A549 (cell line): Measurements from ENCODE around the gene HES3. TPM values are rescaled to one million over a fixed set of nuclear protein-coding genes. Genes with fewer than 3 reads are reported as not detected.

Experiments used
- ATAC-seq, 2 experiments: fragments of 200-7000 bp in 1 of 2; fragments of >200 bp in 1 of 2; cut with Nextera tagmentation in 1 of 2; cut with Tn5 transposase in 1 of 2; 3 replicates each; pipeline versions ENCODE4 v1.8.0 to v1.9.1; 2018 to 2020; ENCODE audit warnings: mild to moderate bottlenecking in 1 of 2, moderate library complexity in 1 of 2
- CTCF ChIA-PET: fragments of 300-600 bp; sonication (Branson Sonifier 250); formaldehyde crosslinking; extraction: SDS; loops from one replicate; lab custom pipeline; 2021; ENCODE audit warnings: antibody characterized with exemption, inconsistent platforms; lab: Yijun Ruan, JAX
- POLR2A ChIA-PET: fragments of 350-600 bp; formaldehyde crosslinking; extraction: SDS; loops from one replicate; lab custom pipeline; 2021; ENCODE audit warnings: antibody characterized with exemption, inconsistent platforms; lab: Yijun Ruan, JAX
- DNase-seq, 2 experiments: peaks; one replicate each; pipeline versions ENCODE4 v3.0.0 to v3.0.0-alpha.2; 2011 to 2016; ENCODE audit warnings: low read depth in 1 of 2, low spot score in 1 of 2
- FAIRE-seq: peaks from 2 replicates; lab custom pipeline; 2011; peaks lifted over from hg19 to GRCh38; lab: Jason Lieb, UNC
- H3K27ac ChIP-seq, 2 experiments: fragments of >200 bp; sonication (Bioruptor Twin); formaldehyde crosslinking; 3 replicates each; pipeline ENCODE4 v1.5.1; 2016 to 2017
- H3K4me1 ChIP-seq: fragments of >200 bp; sonication (Bioruptor Twin); formaldehyde crosslinking; 3 replicates; pipeline ENCODE4 v1.6.1; 2016
- H3K4me2 ChIP-seq: fragments of >200 bp; sonication (Bioruptor Twin); formaldehyde crosslinking; 3 replicates; pipeline ENCODE4 v1.6.1; 2016
- H3K4me3 ChIP-seq: fragments of >200 bp; sonication (Bioruptor Twin); formaldehyde crosslinking; 3 replicates; pipeline ENCODE4 v1.5.1; 2016
- H3K9me3 ChIP-seq: fragments of >200 bp; sonication (Bioruptor Twin); formaldehyde crosslinking; 3 replicates; pipeline ENCODE4 v1.6.1; 2016
- BHLHE40 ChIP-seq: IDR thresholded peaks from 2 replicates; pipeline ENCODE4 v1.6.1; 2012; ENCODE audit warnings: low read depth, low read length, inconsistent platforms
- CHD2 ChIP-seq: fragments of 150-350 bp; IDR thresholded peaks from 2 replicates; pipeline ENCODE4 v1.6.1; 2014; ENCODE audit warnings: low read length; ENCODE audit not compliant: partially characterized antibody
- CHD4 ChIP-seq: fragments of 200-600 bp; sonication (generic); IDR thresholded peaks from 2 replicates; pipeline ENCODE4 v1.6.1; 2016; ENCODE audit warnings: antibody characterized with exemption, mild to moderate bottlenecking, borderline replicate concordance
- EHMT2 ChIP-seq: fragments of 200-600 bp; sonication (generic); IDR thresholded peaks from 2 replicates; pipeline ENCODE4 v1.6.1; 2016; ENCODE audit warnings: antibody characterized with exemption, low read depth, mild to moderate bottlenecking, moderate library complexity
- EP300 ChIP-seq, 2 experiments: fragments of >200 bp; sonication (Bioruptor Twin); formaldehyde crosslinking; IDR thresholded peaks; 2 replicates in 1 of 2; 3 replicates in 1 of 2; pipeline ENCODE4 v1.6.1; 2016 to 2017
- ESRRA ChIP-seq: fragments of 150-350 bp; IDR thresholded peaks from 2 replicates; pipeline ENCODE4 v1.6.1; 2014; ENCODE audit warnings: mild to moderate bottlenecking, low read length, borderline replicate concordance
- FOSB ChIP-seq: fragments of 250-450 bp; sonication (Bioruptor Pico); IDR thresholded peaks from 2 replicates; pipeline ENCODE4 v1.5.0; 2020; ENCODE audit warnings: mild to moderate bottlenecking, moderate library complexity
- HDAC2 ChIP-seq: fragments of 200-600 bp; sonication (generic); IDR thresholded peaks from 2 replicates; pipeline ENCODE4 v1.6.1; 2016
- HEYL ChIP-seq: fragments of 250-450 bp; sonication (Bioruptor Pico); IDR thresholded peaks from 2 replicates; pipeline ENCODE4 v1.8.0; 2021; ENCODE audit warnings: mild to moderate bottlenecking, moderate library complexity
- HOXB13 ChIP-seq: fragments of 250-450 bp; sonication (Bioruptor Pico); IDR thresholded peaks from 2 replicates; pipeline ENCODE4 v1.5.0; 2020; ENCODE audit warnings: low read depth, mild to moderate bottlenecking, moderate library complexity
- POLR2AphosphoS2 ChIP-seq: conservative IDR thresholded peaks from 2 replicates; pipeline ENCODE4 v1.6.1; 2012; ENCODE audit warnings: low read length, improper control_type of control experiment, inconsistent platforms
- RAD21 ChIP-seq, 2 experiments: fragments of >200 bp in 1 of 2; sonication (Bioruptor Twin) in 1 of 2; formaldehyde crosslinking in 1 of 2; IDR thresholded peaks in 1 of 2; conservative IDR thresholded peaks in 1 of 2; 2 replicates in 1 of 2; 3 replicates in 1 of 2; pipeline ENCODE4 v1.6.1; 2012 to 2018; ENCODE audit warnings: inconsistent platforms in 1 of 2
- RARB ChIP-seq: fragments of 250-450 bp; sonication (Bioruptor Pico); IDR thresholded peaks from 2 replicates; pipeline ENCODE4 v1.8.0; 2021; ENCODE audit warnings: mild to moderate bottlenecking, moderate library complexity
- RCOR1 ChIP-seq: fragments of 150-350 bp; IDR thresholded peaks from 2 replicates; pipeline ENCODE4 v1.6.1; 2014; ENCODE audit warnings: antibody characterized with exemption, low read length, low read depth
- RFX5 ChIP-seq: fragments of 450-650 bp; IDR thresholded peaks from 2 replicates; pipeline ENCODE4 v1.7.1; 2014; ENCODE audit warnings: antibody characterized with exemption, mild to moderate bottlenecking, moderate library complexity
- RNF2 ChIP-seq: fragments of 200-600 bp; sonication (generic); IDR thresholded peaks from 2 replicates; pipeline ENCODE4 v1.6.1; 2016; ENCODE audit warnings: low read depth, mild to moderate bottlenecking, antibody characterized with exemption, moderate library complexity, borderline replicate concordance
- SMC3 ChIP-seq: fragments of >200 bp; sonication (Bioruptor Twin); formaldehyde crosslinking; IDR thresholded peaks from 3 replicates; pipeline ENCODE4 v1.6.1; 2018; ENCODE audit warnings: inconsistent platforms
- TFCP2L1 ChIP-seq: fragments of 250-450 bp; sonication (Bioruptor Pico); IDR thresholded peaks from 2 replicates; pipeline ENCODE4 v1.5.0; 2021; ENCODE audit warnings: mild to moderate bottlenecking
- TP53 ChIP-seq: fragments of 250-450 bp; sonication (Bioruptor Pico); IDR thresholded peaks from 2 replicates; pipeline ENCODE4 v1.5.0; 2021; ENCODE audit warnings: mild to moderate bottlenecking, moderate library complexity
- ZFP36 ChIP-seq: fragments of 450-650 bp; IDR thresholded peaks from 2 replicates; pipeline ENCODE4 v1.6.1; 2014; ENCODE audit warnings: borderline replicate concordance; ENCODE audit not compliant: partially characterized antibody
- ZSCAN20 ChIP-seq: fragments of 250-450 bp; sonication (Bioruptor Pico); IDR thresholded peaks from 2 replicates; pipeline ENCODE4 v1.8.0; 2022; ENCODE audit warnings: mild to moderate bottlenecking, moderate library complexity
- WGBS: methylation state at CpG from one replicate; pipeline ENCODE4 v1.1.6; 2017; ENCODE audit errors: missing lambda C conversion rate; 5-methylcytosine and 5-hydroxymethylcytosine counted together
- polyA plus RNA-seq, 4 experiments: library from polyadenylated mRNA; depleted of rRNA in 3 of 4; stranded (reverse); fragments of >200 nt; fragmentation: RNase III in 1 of 4; extraction: RNeasy Plus Mini Kit Qiagen cat#74134 plus additional on column Dnase treatment in 1 of 4; gene quantifications; 2 replicates in 3 of 4; 3 replicates in 1 of 4; pipeline ENCODE4 v1.2.3, GENCODE V29; 2011 to 2017
- TF ChIP-seq, protein P1 (sequence below): fragments of >200 bp; sonication (Bioruptor Twin); formaldehyde crosslinking; IDR thresholded peaks from 3 replicates; pipeline ENCODE4 v1.5.1; 2016
- TF ChIP-seq, protein P2 (sequence below): fragments of 250-450 bp; sonication (Bioruptor Pico); IDR thresholded peaks from 2 replicates; pipeline ENCODE4 v1.5.0; 2021; ENCODE audit warnings: mild to moderate bottlenecking, moderate library complexity, borderline replicate concordance
- TF ChIP-seq, protein P3 (sequence below): IDR thresholded peaks from 2 replicates; pipeline ENCODE4 v1.6.1; 2012; ENCODE audit warnings: low read depth, borderline replicate concordance

HES3 gene
- polyA plus RNA-seq, 2 of the 4 experiments (the other 2 are of a cell fraction), result not detected

DNA sequence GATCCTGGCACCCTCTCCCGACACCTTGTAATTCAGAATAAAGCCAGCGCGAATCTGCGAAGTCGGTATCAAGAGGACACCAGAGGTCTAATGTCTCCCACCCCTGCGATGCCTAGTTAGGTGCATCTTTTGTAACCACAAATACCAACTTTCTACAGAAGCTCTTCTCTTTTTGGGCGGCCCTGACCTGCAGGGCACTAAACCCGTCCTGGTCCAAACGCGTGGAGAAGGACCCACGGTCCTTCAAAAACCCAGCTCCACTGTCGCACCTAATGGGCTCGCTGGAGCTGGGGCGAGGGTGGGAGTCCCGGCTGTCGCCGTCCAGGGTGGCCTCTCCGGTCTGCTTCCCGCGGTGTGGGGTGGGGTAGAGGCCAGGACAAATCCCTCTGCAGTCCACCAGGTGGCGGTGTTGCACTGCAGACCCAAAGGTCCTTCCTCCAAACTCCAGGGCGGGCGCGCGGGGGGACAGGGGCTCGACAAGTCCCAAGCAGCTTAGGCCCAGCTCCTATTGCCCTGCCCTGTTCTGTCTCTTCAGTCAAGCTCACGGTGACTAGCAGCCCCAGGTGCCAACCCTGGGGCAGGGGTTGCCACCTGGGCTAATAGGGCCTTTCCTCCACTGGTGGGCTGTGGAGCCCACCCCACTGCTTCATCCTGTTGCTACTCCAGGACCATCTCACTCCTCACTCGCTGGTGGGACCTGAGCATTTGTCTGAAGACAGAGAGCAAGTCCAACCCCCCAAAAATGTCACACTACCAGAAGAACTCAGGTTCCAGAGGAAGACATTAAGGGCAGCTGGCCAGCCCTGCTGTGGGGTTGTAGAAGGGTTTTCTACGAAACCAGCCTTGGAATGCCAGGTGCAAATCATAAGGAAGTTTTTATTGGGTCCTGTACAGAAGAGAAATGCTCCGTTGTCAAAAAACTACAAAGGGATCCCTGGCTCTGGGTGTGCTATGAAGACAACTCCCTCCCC is 2.8 kb downstream of the HES3 start:
- TF ChIP-seq SMC3, result peak; percentile 87
- no peak for TF ChIP-seq BHLHE40
- TF ChIP-seq, protein P1, sequence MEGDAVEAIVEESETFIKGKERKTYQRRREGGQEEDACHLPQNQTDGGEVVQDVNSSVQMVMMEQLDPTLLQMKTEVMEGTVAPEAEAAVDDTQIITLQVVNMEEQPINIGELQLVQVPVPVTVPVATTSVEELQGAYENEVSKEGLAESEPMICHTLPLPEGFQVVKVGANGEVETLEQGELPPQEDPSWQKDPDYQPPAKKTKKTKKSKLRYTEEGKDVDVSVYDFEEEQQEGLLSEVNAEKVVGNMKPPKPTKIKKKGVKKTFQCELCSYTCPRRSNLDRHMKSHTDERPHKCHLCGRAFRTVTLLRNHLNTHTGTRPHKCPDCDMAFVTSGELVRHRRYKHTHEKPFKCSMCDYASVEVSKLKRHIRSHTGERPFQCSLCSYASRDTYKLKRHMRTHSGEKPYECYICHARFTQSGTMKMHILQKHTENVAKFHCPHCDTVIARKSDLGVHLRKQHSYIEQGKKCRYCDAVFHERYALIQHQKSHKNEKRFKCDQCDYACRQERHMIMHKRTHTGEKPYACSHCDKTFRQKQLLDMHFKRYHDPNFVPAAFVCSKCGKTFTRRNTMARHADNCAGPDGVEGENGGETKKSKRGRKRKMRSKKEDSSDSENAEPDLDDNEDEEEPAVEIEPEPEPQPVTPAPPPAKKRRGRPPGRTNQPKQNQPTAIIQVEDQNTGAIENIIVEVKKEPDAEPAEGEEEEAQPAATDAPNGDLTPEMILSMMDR, result peak; percentile 75
- TF ChIP-seq RAD21 (conservative IDR thresholded peaks at IDR 0.05 in 1 of 2, IDR thresholded peaks at IDR 0.05 in 1 of 2), result peak; percentile 88 to 92
- no peak for TF ChIP-seq HOXB13 (CRISPR knock-in tag)
- H3K27ac ChIP-seq, result no peak overlapping the region
- H3K4me2 ChIP-seq, result peak overlapping the region; percentile 90
- ChIA-PET CTCF (interaction anchor here (0.5 to 9.9 kb wide), 74 partner anchors 9 to 1502 kb away, joined by 3 to 250 read pairs (median 5); partner anchors contain the start of genes ACOT7, GPR153, ICMT and RNF207), POLR2A (interaction anchor here (1.4 kb wide), 1 partner anchor 147 kb away, joined by 4 read pairs; the partner anchor contains the start of gene ACOT7)
- DNase-seq (peak; percentile 76 to 86), ATAC-seq (peak; percentile 36 to 76; a peak in 5 of 6 replicates), FAIRE-seq (no peak)
- 2% methylated on average over 16 of the region's 30 CpGs for WGBS
- no peaks in the 10 kb centered on the region for H3K9me3 ChIP-seq
- peak overlapping the region; percentile 40; the same call in 2 of the 3 replicates for H3K4me3 ChIP-seq
- H3K4me1 ChIP-seq, result peaks cover 6% of the 10 kb centered on the region; the same call in 2 of the 3 replicates

DNA sequence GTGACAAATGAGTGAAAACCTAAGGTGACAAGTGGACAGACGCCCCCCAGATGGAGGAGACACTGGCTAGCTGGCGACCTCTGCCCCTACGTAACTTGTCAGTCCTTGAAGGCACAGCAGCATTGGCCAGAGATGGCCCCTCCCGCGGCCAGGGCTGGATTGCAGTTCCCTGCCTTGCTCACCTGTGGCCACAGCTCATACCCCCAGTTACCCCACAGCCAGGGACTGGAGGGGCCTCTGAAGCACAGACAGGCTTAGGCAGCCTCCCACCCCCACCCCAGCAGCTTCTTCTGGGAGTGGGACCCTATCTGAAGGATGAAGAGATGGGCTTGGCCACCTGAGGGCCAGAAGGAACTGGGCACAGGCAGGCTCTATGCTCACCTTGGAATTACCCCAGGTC is 3.7 kb downstream of the HES3 start:
- 33% methylated on average over 1 of the region's 5 CpGs for WGBS
- no peak for ATAC-seq

DNA sequence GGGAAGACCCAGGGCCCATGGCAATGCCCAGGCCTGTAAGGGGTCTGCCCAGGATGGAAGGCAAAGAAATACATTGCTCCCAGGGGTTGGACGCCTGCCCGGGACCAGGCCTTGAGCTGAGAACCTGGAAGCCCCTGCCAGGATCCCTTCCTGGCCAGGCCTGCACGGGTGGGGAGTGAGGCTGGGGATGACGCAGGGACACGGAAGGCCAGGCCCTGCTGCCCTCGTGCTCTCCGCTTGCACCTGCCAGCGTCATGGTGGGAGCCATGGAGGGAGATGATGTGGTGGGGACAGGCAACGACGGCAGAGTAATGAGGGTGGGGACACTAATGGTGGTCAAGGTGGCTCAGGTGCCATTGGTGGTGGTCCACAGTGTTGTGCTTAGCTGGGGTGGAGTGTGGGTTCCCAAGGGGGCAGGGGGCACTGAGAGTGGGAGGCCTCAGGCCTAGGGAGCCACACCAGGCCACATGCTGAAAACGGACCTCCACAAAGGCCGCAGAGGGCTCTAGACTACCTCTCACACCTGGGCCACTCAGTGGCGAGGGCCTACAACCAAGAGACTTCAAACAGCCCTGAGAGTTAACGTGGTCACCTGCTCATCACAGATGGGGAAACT is 4.3 kb downstream of the HES3 start:
- peaks cover 6% of the 10 kb centered on the region; the same call in 2 of the 3 replicates for H3K4me1 ChIP-seq
- TF ChIP-seq RARB (CRISPR knock-in tag) (no peak), CHD2 (no peak)

More for the DNA sequence above, 3.7 kb downstream of the HES3 start:
- TF ChIP-seq ZFP36 (no peak), CHD4 (no peak), SMC3 (no peak), POLR2AphosphoS2 (no peak), HDAC2 (no peak), ZSCAN20 (no peak), TP53 (no peak), HEYL (CRISPR knock-in tag) (no peak), RNF2 (no peak), FOSB (no peak), TFCP2L1 (CRISPR knock-in tag) (no peak), RCOR1 (no peak), RFX5 (no peak), ESRRA (no peak), EHMT2 (no peak), EP300 (IDR thresholded peaks at IDR 0.05) (no peak)
- TF ChIP-seq, protein P2, sequence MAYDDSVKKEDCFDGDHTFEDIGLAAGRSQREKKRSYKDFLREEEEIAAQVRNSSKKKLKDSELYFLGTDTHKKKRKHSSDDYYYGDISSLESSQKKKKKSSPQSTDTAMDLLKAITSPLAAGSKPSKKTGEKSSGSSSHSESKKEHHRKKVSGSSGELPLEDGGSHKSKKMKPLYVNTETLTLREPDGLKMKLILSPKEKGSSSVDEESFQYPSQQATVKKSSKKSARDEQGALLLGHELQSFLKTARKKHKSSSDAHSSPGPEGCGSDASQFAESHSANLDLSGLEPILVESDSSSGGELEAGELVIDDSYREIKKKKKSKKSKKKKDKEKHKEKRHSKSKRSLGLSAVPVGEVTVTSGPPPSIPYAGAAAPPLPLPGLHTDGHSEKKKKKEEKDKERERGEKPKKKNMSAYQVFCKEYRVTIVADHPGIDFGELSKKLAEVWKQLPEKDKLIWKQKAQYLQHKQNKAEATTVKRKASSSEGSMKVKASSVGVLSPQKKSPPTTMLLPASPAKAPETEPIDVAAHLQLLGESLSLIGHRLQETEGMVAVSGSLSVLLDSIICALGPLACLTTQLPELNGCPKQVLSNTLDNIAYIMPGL (CRISPR knock-in tag), result no peak
- TF ChIP-seq, protein P3, sequence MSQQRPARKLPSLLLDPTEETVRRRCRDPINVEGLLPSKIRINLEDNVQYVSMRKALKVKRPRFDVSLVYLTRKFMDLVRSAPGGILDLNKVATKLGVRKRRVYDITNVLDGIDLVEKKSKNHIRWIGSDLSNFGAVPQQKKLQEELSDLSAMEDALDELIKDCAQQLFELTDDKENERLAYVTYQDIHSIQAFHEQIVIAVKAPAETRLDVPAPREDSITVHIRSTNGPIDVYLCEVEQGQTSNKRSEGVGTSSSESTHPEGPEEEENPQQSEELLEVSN, result no peak
- TF ChIP-seq, all 56 proteins: peak for 0
- POLR2A ChIA-PET, result no interaction called here
- Histone ChIP-seq H3K9me3 (no peaks in the 10 kb centered on the region), H3K4me3 (no peak overlapping the region), H3K4me1 (peaks cover 6% of the 10 kb centered on the region; the same call in 2 of the 3 replicates), H3K27ac (no peak overlapping the region), H3K4me2 (no peak overlapping the region)
- CTCF ChIA-PET, result interaction anchor here (0.6 to 9.9 kb wide), 43 partner anchors 10 to 456 kb away, joined by 3 to 250 read pairs (median 7); partner anchors contain the start of genes ACOT7, GPR153, ICMT and RNF207
- FAIRE-seq (no peak), DNase-seq (no peak)

More for the DNA sequence above, 4.3 kb downstream of the HES3 start:
- H3K9me3 ChIP-seq, result no peaks in the 10 kb centered on the region
- H3K4me2 ChIP-seq, result no peak overlapping the region
- H3K27ac ChIP-seq, result no peak overlapping the region
- 88% methylated on average over 12 of the region's 14 CpGs for WGBS
- POLR2A ChIA-PET, result no interaction called here
- no peak for DNase-seq
- no peak overlapping the region for H3K4me3 ChIP-seq
- CTCF ChIA-PET, result interaction anchor here (0.6 to 9.9 kb wide), 19 partner anchors 10 to 203 kb away, joined by 3 to 250 read pairs (median 20); partner anchors contain the start of genes GPR153 and ICMT
- ATAC-seq, result no peak
- FAIRE-seq, result no peak
